NOMO-1 (cell line): Measurements from ENCODE around the gene SFMBT1.

ENCODE experiments used
- DNase-seq, 2 experiments: peaks; one replicate each; lab custom pipeline; 2025; ENCODE audit not compliant: unreplicated experiment in 2 of 2; lab: John Stamatoyannopoulos, UW

The SFMBT1 gene

GRCh38 chr3:52890735-52891134 is 155.1 kb downstream of the SFMBT1 start:
- DNase-seq: no peak

GRCh38 chr3:52889901-52890300 is 156.0 kb downstream of the SFMBT1 start:
- no peak for DNase-seq

GRCh38 chr3:52887166-52887565 is 158.7 kb downstream of the SFMBT1 start:
- DNase-seq: no peak

- no peak for DNase-seq
These were observed 159.7 kb downstream of the SFMBT1 start for GRCh38 chr3:52886049-52886730.

GRCh38 chr3:52882377-52882776 is 163.5 kb downstream of the SFMBT1 start:
- no peak for DNase-seq

GRCh38 chr3:52881871-52882270 is 164.0 kb downstream of the SFMBT1 start:
- DNase-seq: no peak

GRCh38 chr3:52880474-52880873 is 165.4 kb downstream of the SFMBT1 start:
- no peak for DNase-seq

- no peak for DNase-seq
These were observed 165.8 kb downstream of the SFMBT1 start for GRCh38 chr3:52880047-52880446.

- no peak for DNase-seq
These were observed 166.3 kb downstream of the SFMBT1 start for GRCh38 chr3:52879581-52879980.

- no peak for DNase-seq
These were observed 166.8 kb downstream of the SFMBT1 start for GRCh38 chr3:52879090-52879489.

- DNase-seq: no peak
These were observed 168.8 kb downstream of the SFMBT1 start for GRCh38 chr3:52877085-52877484.

- peak in 1 of 2 experiments; percentile 56 for DNase-seq
These were observed 170.8 kb downstream of the SFMBT1 start for GRCh38 chr3:52874864-52875587.

GRCh38 chr3:52874160-52874701 is 171.6 kb downstream of the SFMBT1 start:
- no peak for DNase-seq

GRCh38 chr3:52873433-52874159 is 172.3 kb downstream of the SFMBT1 start:
- peak in 1 of 2 experiments; percentile 33 for DNase-seq

GRCh38 chr3:52872245-52872644 is 173.6 kb downstream of the SFMBT1 start:
- DNase-seq: no peak

GRCh38 chr3:52871761-52872160 is 174.1 kb downstream of the SFMBT1 start:
- DNase-seq: no peak

- DNase-seq: no peak
These were observed 175.4 kb downstream of the SFMBT1 start for GRCh38 chr3:52870471-52870870.

GRCh38 chr3:52866427-52866826 is 179.4 kb downstream of the SFMBT1 start:
- DNase-seq: no peak

GRCh38 chr3:52865994-52866393 is 179.9 kb downstream of the SFMBT1 start:
- no peak for DNase-seq

- DNase-seq: no peak
These were observed 185.5 kb downstream of the SFMBT1 start for GRCh38 chr3:52860424-52860768.

GRCh38 chr3:52859686-52860423 is 186.0 kb downstream of the SFMBT1 start:
- no peak for DNase-seq
